CD14-positive monocyte (primary cell): Measurements from ENCODE around the gene LAMA4. TPM values are rescaled to one million over a fixed set of nuclear protein-coding genes. Genes with fewer than 3 reads are reported as not detected.

ENCODE experiments used
- DNase-seq, 3 donors: peaks; one replicate each; pipeline ENCODE4 v3.0.0-alpha.2; 2011 to 2022
- H2AFZ ChIP-seq: 2 replicates; pipeline ENCODE4 v1.6.0; 2012; ENCODE audit warnings: mild to moderate bottlenecking, low read depth, low read length, inconsistent platforms; ENCODE audit not compliant: insufficient read depth, poor library complexity, severe bottlenecking
- H3K27ac ChIP-seq, 2 donors: 1 replicate in 1 of 2; 2 replicates in 1 of 2; pipeline ENCODE4 v1.5.1; 2012 to 2013; ENCODE audit warnings: low read length in 2 of 2, control low read depth in 1 of 2, inconsistent platforms in 1 of 2, low read depth in 1 of 2, mild to moderate bottlenecking in 1 of 2
- H3K27me3 ChIP-seq, 2 donors: one replicate each; pipeline versions ENCODE4 v1.6.0 to v1.6.1; 2011 to 2013; ENCODE audit warnings: low read length in 2 of 2; ENCODE audit not compliant: control insufficient read depth in 2 of 2, insufficient read depth in 2 of 2
- H3K36me3 ChIP-seq, 2 donors: replicated peaks in 1 of 2; 1 replicate in 1 of 2; 2 replicates in 1 of 2; pipeline versions ENCODE4 v1.5.1 to v1.6.1; 2012 to 2013; ENCODE audit warnings: low read length in 2 of 2, control low read depth in 1 of 2, inconsistent platforms in 1 of 2, mild to moderate bottlenecking in 1 of 2; ENCODE audit not compliant: insufficient read depth in 2 of 2, control insufficient read depth in 1 of 2
- H3K4me1 ChIP-seq, 2 donors: 1 replicate in 1 of 2; 2 replicates in 1 of 2; pipeline versions ENCODE4 v1.5.1 to v1.6.1; 2012 to 2013; ENCODE audit warnings: low read length in 2 of 2, control low read depth in 1 of 2, inconsistent platforms in 1 of 2, mild to moderate bottlenecking in 1 of 2, moderate library complexity in 1 of 2; ENCODE audit not compliant: insufficient read depth in 2 of 2, control insufficient read depth in 1 of 2
- H3K4me2 ChIP-seq: replicated peaks from 2 replicates; pipeline ENCODE3; 2012; ENCODE audit warnings: low read length, moderate library complexity, mild to moderate bottlenecking; ENCODE audit not compliant: poor library complexity, severe bottlenecking; ENCODE audit errors: extremely low read depth
- H3K4me3 ChIP-seq, 3 experiments: fragments of 200-600 bp in 1 of 3; sonication (generic) in 1 of 3; replicated peaks in 1 of 3; 1 replicate in 2 of 3; 2 replicates in 1 of 3; pipeline ENCODE4 v1.5.1; 2011 to 2013; ENCODE audit warnings: low read length in 3 of 3, mild to moderate bottlenecking in 3 of 3, control low read depth in 2 of 3, low read depth in 2 of 3, inconsistent platforms in 1 of 3, moderate library complexity in 1 of 3
- H3K79me2 ChIP-seq: 2 replicates; pipeline ENCODE4 v1.6.0; 2012; ENCODE audit warnings: mild to moderate bottlenecking, control low read depth, inconsistent platforms, low read length, moderate library complexity; ENCODE audit not compliant: insufficient read depth
- H3K9ac ChIP-seq: 2 replicates; pipeline ENCODE4 v1.6.0; 2017; ENCODE audit warnings: low read length, mild to moderate bottlenecking; ENCODE audit not compliant: insufficient read depth, poor library complexity, severe bottlenecking
- H3K9me3 ChIP-seq, 2 donors: replicated peaks in 1 of 2; 1 replicate in 1 of 2; 2 replicates in 1 of 2; pipeline versions ENCODE4 v1.5.1 to v1.6.1; 2012 to 2013; ENCODE audit warnings: low read length in 2 of 2, control low read depth in 1 of 2; ENCODE audit not compliant: control insufficient read depth in 1 of 2, insufficient read depth in 1 of 2
- H4K20me1 ChIP-seq: 2 replicates; pipeline ENCODE4 v1.6.0; 2012; ENCODE audit warnings: mild to moderate bottlenecking, low read length, control low read depth, moderate library complexity; ENCODE audit not compliant: insufficient read depth
- H3K27ac Mint-ChIP-seq, 7 donors: one replicate each; pipeline ENCODE4 v1.8.0; 2020; ENCODE audit warnings: mild to moderate bottlenecking in 7 of 7, mixed read lengths in 7 of 7, moderate library complexity in 6 of 7, inconsistent platforms in 2 of 7
- H3K27me3 Mint-ChIP-seq, 3 donors: one replicate each; pipeline ENCODE4 v1.8.0; 2021 to 2022; ENCODE audit warnings: low read depth in 3 of 3, mild to moderate bottlenecking in 3 of 3, mixed read lengths in 3 of 3, moderate library complexity in 3 of 3, inconsistent platforms in 1 of 3
- H3K36me3 Mint-ChIP-seq, 2 donors: one replicate each; pipeline ENCODE4 v1.8.0; 2020; ENCODE audit warnings: mixed read lengths in 2 of 2, inconsistent platforms in 1 of 2, mild to moderate bottlenecking in 1 of 2
- H3K4me1 Mint-ChIP-seq: one replicate; pipeline ENCODE4 v1.8.0; 2020; ENCODE audit warnings: mild to moderate bottlenecking, mixed read lengths
- H3K4me3 Mint-ChIP-seq, 2 donors: one replicate each; pipeline ENCODE4 v1.8.0; 2020; ENCODE audit warnings: mild to moderate bottlenecking in 2 of 2, mixed read lengths in 2 of 2, moderate library complexity in 1 of 2
- H3K9me3 Mint-ChIP-seq, 7 donors: one replicate each; pipeline ENCODE4 v1.8.0; 2020 to 2022; ENCODE audit warnings: mixed read lengths in 7 of 7, mild to moderate bottlenecking in 6 of 7, moderate library complexity in 6 of 7, inconsistent platforms in 2 of 7
- WGBS: methylation state at CpG from one replicate; pipeline ENCODE4 v1.1.5; 2013; ENCODE audit warnings: missing lambda C conversion rate; ENCODE audit not compliant: insufficient coverage; 5-methylcytosine and 5-hydroxymethylcytosine counted together
- intact Hi-C, 2 donors: fragments of 100-400 bp; cut with micrococcal nuclease; formaldehyde crosslinking; loops; one replicate each; pipeline versions ENCODE4 v1.15.0 to v1.15.1; 2023
- polyA plus RNA-seq, 3 donors: library from polyadenylated mRNA; depleted of rRNA in 1 of 3; unstranded in 2 of 3; stranded (reverse) in 1 of 3; fragments of 300-500 nt in 2 of 3; fragments of >200 nt in 1 of 3; fragmentation: Illumina TruSeq in 2 of 3; gene quantifications; 1 replicate in 2 of 3; 2 replicates in 1 of 3; pipeline ENCODE4 v1.2.3, GENCODE V29; 2012 to 2021
- TF ChIP-seq, protein P1 (sequence below): fragments of 200-600 bp; IDR thresholded peaks from one replicate; pipeline ENCODE4 v1.8.0; 2022; ENCODE audit warnings: antibody characterized with exemption, mild to moderate bottlenecking

LAMA4 gene
- polyA plus RNA-seq, 3 donors: not detected

DNA sequence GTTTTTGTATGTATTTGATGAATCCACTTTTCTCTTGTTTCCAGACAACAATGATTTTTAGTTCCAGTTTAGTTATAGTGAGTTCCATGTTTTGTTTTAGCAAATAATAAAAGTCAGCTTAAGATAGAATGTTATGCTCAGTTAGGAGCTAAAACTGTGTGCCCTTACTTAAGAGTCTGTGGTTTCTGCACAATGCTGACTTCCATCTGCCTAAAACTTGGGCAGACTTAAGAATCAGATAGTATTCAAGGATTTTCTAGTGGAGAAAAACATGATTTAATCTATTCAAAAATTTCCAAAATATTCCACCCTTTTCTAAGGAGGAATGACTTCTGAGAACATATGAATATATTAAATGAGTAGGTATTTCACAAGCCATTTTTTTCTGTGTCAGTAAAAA is 32.8 kb downstream of the LAMA4 start:
- TF ChIP-seq, protein P1, sequence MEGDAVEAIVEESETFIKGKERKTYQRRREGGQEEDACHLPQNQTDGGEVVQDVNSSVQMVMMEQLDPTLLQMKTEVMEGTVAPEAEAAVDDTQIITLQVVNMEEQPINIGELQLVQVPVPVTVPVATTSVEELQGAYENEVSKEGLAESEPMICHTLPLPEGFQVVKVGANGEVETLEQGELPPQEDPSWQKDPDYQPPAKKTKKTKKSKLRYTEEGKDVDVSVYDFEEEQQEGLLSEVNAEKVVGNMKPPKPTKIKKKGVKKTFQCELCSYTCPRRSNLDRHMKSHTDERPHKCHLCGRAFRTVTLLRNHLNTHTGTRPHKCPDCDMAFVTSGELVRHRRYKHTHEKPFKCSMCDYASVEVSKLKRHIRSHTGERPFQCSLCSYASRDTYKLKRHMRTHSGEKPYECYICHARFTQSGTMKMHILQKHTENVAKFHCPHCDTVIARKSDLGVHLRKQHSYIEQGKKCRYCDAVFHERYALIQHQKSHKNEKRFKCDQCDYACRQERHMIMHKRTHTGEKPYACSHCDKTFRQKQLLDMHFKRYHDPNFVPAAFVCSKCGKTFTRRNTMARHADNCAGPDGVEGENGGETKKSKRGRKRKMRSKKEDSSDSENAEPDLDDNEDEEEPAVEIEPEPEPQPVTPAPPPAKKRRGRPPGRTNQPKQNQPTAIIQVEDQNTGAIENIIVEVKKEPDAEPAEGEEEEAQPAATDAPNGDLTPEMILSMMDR: no peak
- H3K36me3 Mint-ChIP-seq: no peaks in the 10 kb centered on the region
- H3K36me3 ChIP-seq: no peaks in the 10 kb centered on the region
- peaks cover 0 to 7% (median 2%) of the 10 kb centered on the region in 3 donors for H3K27me3 Mint-ChIP-seq
- no peaks in the 10 kb centered on the region for H3K79me2 ChIP-seq
- intact Hi-C loops: no loop called here
- H3K27me3 ChIP-seq: no peaks in the 10 kb centered on the region
- H3K9me3 ChIP-seq: no peaks in the 10 kb centered on the region
- no peaks in the 10 kb centered on the region for H3K9me3 Mint-ChIP-seq
- H4K20me1 ChIP-seq: no peaks in the 10 kb centered on the region
- H2AFZ ChIP-seq: no peak overlapping the region
- H3K9ac ChIP-seq: no peak overlapping the region
- H3K4me3 ChIP-seq: no peak overlapping the region
- no peak overlapping the region for H3K27ac ChIP-seq
- no peak overlapping the region for H3K4me3 Mint-ChIP-seq
- H3K4me1 Mint-ChIP-seq: no peaks in the 10 kb centered on the region
- H3K27ac Mint-ChIP-seq: no peak overlapping the region
- H3K4me1 ChIP-seq: no peaks in the 10 kb centered on the region
- H3K4me2 ChIP-seq: no peak overlapping the region
- no peak for DNase-seq

DNA sequence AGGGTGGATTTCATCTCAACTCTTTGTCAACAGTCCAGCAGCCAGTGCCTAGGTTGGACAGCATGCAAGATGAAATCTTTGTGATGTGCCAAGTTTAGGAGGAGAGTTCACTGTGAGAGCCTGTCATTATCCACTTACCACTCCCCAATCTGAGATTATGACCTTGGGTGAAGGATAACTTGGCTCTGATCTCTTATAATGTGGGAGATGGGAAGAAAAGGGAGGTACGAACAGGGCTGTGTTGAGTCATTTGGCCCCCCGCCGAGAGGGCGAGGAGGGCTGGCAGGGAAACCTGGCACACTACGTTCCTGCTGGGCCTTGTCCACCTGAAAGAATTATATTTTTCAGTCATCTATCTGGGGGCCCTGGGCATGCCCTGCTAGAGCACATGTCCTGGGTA is 35.8 kb downstream of the LAMA4 start:
- Histone ChIP-seq H3K9me3 (no peaks in the 10 kb centered on the region), H3K4me1 (no peaks in the 10 kb centered on the region), H3K27ac (no peak overlapping the region), H3K79me2 (no peaks in the 10 kb centered on the region), H3K4me3 (no peak overlapping the region), H3K27me3 (no peaks in the 10 kb centered on the region), H4K20me1 (no peaks in the 10 kb centered on the region), H3K36me3 (no peaks in the 10 kb centered on the region), H3K9ac (no peak overlapping the region), H2AFZ (no peak overlapping the region), H3K4me2 (no peak overlapping the region)
- Mint-ChIP-seq H3K36me3 (no peaks in the 10 kb centered on the region), H3K9me3 (no peaks in the 10 kb centered on the region), H3K4me3 (no peak overlapping the region), H3K27me3 (peaks cover 0 to 2% (median 2%) of the 10 kb centered on the region in 3 donors), H3K4me1 (no peaks in the 10 kb centered on the region), H3K27ac (no peak overlapping the region)
- TF ChIP-seq, protein P1: no peak
- DNase-seq: no peak
- 90% methylated on average over 5 of the region's 5 CpGs for WGBS
- intact Hi-C loops: no loop called here
